ENCODE data around the gene PPM1H.
A peak's percentile ranks its signal among the peaks of the same experiment; 100 is the strongest.
"Not testable (repeated sequence)": the region's sequence is repeated elsewhere in the genome, so short reads cannot be mapped to it uniquely, and the experiment has no call there.

PPM1H gene

DNA sequence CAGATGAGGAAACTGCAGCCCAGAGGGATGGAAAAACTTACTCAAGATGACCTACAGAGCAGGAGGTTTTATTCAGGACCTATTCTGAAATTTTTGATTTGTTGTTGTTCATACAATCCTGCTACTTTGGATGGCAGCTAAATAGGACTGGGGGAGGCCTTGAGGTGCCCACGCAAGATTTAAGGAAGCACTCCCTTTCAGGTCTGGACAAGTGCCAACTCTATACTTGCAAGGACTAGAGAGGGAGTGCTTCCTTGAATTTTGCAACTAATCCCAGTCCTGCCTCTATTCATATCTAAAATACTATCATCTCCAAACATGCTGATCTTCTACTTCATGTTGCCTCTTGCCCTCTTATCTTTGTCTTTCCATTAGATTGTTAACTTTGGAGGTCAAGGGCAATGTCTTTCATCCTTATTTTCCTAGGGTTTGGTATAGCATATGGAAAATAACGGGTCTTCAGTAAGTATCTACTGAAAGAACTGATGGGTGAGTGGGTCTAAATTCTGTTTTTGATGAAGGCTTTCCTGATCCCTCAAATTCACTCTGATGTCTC, 28.6 kb upstream of the PPM1H start:
- no peak overlapping the region for H3K4me3 Mint-ChIP-seq
- no peaks in the 10 kb centered on the region for H3K27me3 Mint-ChIP-seq (ENCODE audit: low read depth)
- no peaks in the 10 kb centered on the region for H3K36me3 Mint-ChIP-seq (ENCODE audit: low read depth)
- H3K4me1 Mint-ChIP-seq (ENCODE audit: low read depth), result no peaks in the 10 kb centered on the region
- H3K27ac Mint-ChIP-seq, result no peak overlapping the region
- no peak for DNase-seq (ENCODE audit: low spot score)
- H3K9me3 Mint-ChIP-seq, result no peaks in the 10 kb centered on the region

DNA sequence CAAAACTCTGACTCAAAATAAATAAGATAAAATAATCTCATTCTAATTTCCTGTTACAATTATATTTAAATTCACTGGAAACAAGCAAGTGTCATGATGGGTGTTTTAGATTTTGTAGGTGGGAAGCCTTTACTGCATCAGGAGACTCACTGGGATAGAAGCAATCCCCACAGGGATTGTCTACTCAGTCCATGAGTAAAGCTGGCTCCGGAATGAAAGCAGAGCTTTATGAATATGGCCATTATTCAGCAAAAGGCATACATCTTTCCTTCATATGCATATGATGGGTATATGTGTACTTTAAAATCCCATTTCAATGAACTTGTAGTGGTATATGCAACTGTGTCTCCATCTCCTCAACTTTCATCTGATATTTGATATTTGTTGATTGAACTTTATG, 25.4 kb upstream of the PPM1H start:
- Mint-ChIP-seq H3K36me3 (ENCODE audit: low read depth) (no peaks in the 10 kb centered on the region), H3K27ac (no peak overlapping the region), H3K9me3 (no peaks in the 10 kb centered on the region), H3K4me1 (ENCODE audit: low read depth) (no peaks in the 10 kb centered on the region), H3K4me3 (no peak overlapping the region), H3K27me3 (ENCODE audit: low read depth) (no peaks in the 10 kb centered on the region)
- DNase-seq (ENCODE audit: low spot score), result no peak

- no peak overlapping the region for H3K27ac Mint-ChIP-seq
These were observed 24.8 kb upstream of the PPM1H start for GRCh38 chr12:62959745-62960144.

DNA sequence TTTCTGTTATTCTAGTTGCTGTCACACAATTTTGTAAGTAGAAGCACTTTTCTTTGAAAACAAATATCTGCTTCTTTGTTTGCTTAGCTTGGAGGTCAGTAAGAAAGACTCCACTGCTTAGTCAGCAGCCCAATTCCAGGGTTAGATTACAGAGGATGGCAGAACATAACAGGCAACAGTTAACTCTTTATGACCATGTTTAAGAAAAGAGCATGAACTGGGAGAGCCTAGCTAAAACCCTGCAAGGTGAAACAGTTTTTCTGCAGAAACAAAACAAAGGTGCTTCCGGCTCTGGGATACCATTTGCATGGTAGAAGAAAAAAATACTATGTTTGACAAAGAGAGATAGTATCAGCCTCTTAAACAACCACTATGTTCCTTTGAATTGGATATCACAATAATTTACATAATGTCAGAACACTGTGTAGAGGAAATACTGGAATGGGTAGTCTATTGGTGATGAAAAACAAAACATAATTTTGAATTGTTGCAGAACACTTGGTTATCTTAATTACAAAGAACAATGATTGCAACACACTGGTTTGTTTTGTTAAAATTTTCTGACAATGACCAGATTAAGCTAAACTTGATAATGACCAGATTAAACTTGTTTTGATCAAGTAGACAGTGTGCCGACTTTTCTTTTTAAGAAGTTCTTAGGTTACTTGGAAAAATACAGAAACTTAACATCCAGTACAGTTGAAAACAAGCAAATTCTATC, 22.4 kb upstream of the PPM1H start:
- H3K9me3 Mint-ChIP-seq, result no peaks in the 10 kb centered on the region
- H3K4me1 Mint-ChIP-seq (ENCODE audit: low read depth), result no peaks in the 10 kb centered on the region
- no peaks in the 10 kb centered on the region for H3K36me3 Mint-ChIP-seq (ENCODE audit: low read depth)
- H3K27ac Mint-ChIP-seq, result no peak overlapping the region
- H3K4me3 Mint-ChIP-seq, result no peak overlapping the region
- no peak for DNase-seq (ENCODE audit: low spot score)
- no peaks in the 10 kb centered on the region for H3K27me3 Mint-ChIP-seq (ENCODE audit: low read depth)

More at GRCh38 chr12:62959745-62960144, 24.8 kb upstream of the PPM1H start:
- Mint-ChIP-seq H3K36me3 (ENCODE audit: low read depth) (no peaks in the 10 kb centered on the region), H3K4me3 (no peak overlapping the region), H3K27me3 (ENCODE audit: low read depth) (no peaks in the 10 kb centered on the region), H3K4me1 (ENCODE audit: low read depth) (no peaks in the 10 kb centered on the region), H3K9me3 (no peaks in the 10 kb centered on the region)
- DNase-seq (ENCODE audit: low spot score), result no peak

GRCh38 chr12:62955678-62956077, 20.7 kb upstream of the PPM1H start:
- no peaks in the 10 kb centered on the region for H3K4me1 Mint-ChIP-seq (ENCODE audit: low read depth)
- no peak overlapping the region for H3K27ac Mint-ChIP-seq
- H3K9me3 Mint-ChIP-seq, result no peaks in the 10 kb centered on the region
- no peaks in the 10 kb centered on the region for H3K27me3 Mint-ChIP-seq (ENCODE audit: low read depth)
- H3K4me3 Mint-ChIP-seq, result no peak overlapping the region
- no peak for DNase-seq (ENCODE audit: low spot score)
- H3K36me3 Mint-ChIP-seq (ENCODE audit: low read depth), result no peaks in the 10 kb centered on the region

GRCh38 chr12:62950317-62950716, 15.4 kb upstream of the PPM1H start:
- Mint-ChIP-seq H3K27ac (no peak overlapping the region), H3K27me3 (ENCODE audit: low read depth) (no peaks in the 10 kb centered on the region), H3K9me3 (no peaks in the 10 kb centered on the region), H3K36me3 (ENCODE audit: low read depth) (no peaks in the 10 kb centered on the region), H3K4me1 (ENCODE audit: low read depth) (no peaks in the 10 kb centered on the region), H3K4me3 (no peak overlapping the region)
- DNase-seq (ENCODE audit: low spot score), result no peak

GRCh38 chr12:62948123-62948522, 13.2 kb upstream of the PPM1H start:
- no peaks in the 10 kb centered on the region for H3K36me3 Mint-ChIP-seq (ENCODE audit: low read depth)
- no peak for DNase-seq (ENCODE audit: low spot score)
- H3K27me3 Mint-ChIP-seq (ENCODE audit: low read depth), result peaks cover 6% of the 10 kb centered on the region
- H3K27ac Mint-ChIP-seq, result no peak overlapping the region
- H3K4me3 Mint-ChIP-seq, result no peak overlapping the region
- no peaks in the 10 kb centered on the region for H3K4me1 Mint-ChIP-seq (ENCODE audit: low read depth)
- H3K9me3 Mint-ChIP-seq, result no peaks in the 10 kb centered on the region

GRCh38 chr12:62947364-62947763, 12.4 kb upstream of the PPM1H start:
- peaks cover 6% of the 10 kb centered on the region for H3K27me3 Mint-ChIP-seq (ENCODE audit: low read depth)
- H3K27ac Mint-ChIP-seq, result no peak overlapping the region
- no peak for DNase-seq (ENCODE audit: low spot score)
- no peaks in the 10 kb centered on the region for H3K4me1 Mint-ChIP-seq (ENCODE audit: low read depth)
- H3K4me3 Mint-ChIP-seq, result no peak overlapping the region
- no peaks in the 10 kb centered on the region for H3K9me3 Mint-ChIP-seq
- no peaks in the 10 kb centered on the region for H3K36me3 Mint-ChIP-seq (ENCODE audit: low read depth)

DNA sequence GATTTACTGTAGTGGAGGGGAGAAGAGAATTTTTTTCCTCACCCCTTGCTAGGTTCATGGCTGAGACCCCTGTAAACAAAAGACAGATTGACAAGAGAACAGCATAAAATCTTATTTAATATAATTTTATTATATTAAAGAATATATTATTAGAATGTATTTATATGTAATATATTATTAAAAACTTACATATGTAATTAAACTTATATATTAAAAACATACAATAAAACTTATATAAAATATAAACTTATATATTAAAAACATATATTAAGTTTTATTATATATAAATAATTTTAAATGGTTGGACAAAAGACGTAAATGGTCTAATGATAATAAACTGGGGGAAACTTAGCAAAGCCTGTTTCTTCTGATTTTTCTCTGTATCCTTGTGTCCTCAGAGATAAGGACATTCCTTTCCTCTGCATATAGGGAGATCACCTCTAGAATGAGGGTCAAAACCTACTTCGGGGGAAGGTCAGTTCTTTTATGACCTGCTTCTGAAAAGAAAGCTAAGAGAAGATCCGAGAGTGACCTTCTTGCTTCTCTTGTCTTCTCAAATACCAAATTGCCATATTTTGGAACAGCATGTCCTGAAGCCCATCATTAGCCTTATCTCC, 8.9 kb upstream of the PPM1H start:
- H3K27ac Mint-ChIP-seq, result no peak overlapping the region
- no peak for DNase-seq (ENCODE audit: low spot score)
- no peaks in the 10 kb centered on the region for H3K4me1 Mint-ChIP-seq (ENCODE audit: low read depth)
- no peaks in the 10 kb centered on the region for H3K9me3 Mint-ChIP-seq
- H3K4me3 Mint-ChIP-seq, result no peak overlapping the region
- H3K27me3 Mint-ChIP-seq (ENCODE audit: low read depth), result peaks cover 9% of the 10 kb centered on the region
- no peaks in the 10 kb centered on the region for H3K36me3 Mint-ChIP-seq (ENCODE audit: low read depth)

- not testable (repeated sequence) for H3K27me3 Mint-ChIP-seq (ENCODE audit: low read depth); H3K4me1 Mint-ChIP-seq (ENCODE audit: low read depth); H3K9me3 Mint-ChIP-seq; H3K4me3 Mint-ChIP-seq; H3K36me3 Mint-ChIP-seq (ENCODE audit: low read depth); H3K27ac Mint-ChIP-seq; DNase-seq (ENCODE audit: low spot score)
These were observed 7.4 kb upstream of the PPM1H start for GRCh38 chr12:62942316-62942715.

GRCh38 chr12:62934239-62934798, 631 bp downstream of the PPM1H start:
- Mint-ChIP-seq H3K27ac (no peak overlapping the region), H3K4me3 (peak overlapping the region; percentile 90), H3K4me1 (ENCODE audit: low read depth) (peaks cover 7% of the 10 kb centered on the region), H3K9me3 (no peaks in the 10 kb centered on the region), H3K27me3 (ENCODE audit: low read depth) (peaks cover 55% of the 10 kb centered on the region), H3K36me3 (ENCODE audit: low read depth) (no peaks in the 10 kb centered on the region)
- peak; percentile 6 for DNase-seq (ENCODE audit: low spot score)

DNA sequence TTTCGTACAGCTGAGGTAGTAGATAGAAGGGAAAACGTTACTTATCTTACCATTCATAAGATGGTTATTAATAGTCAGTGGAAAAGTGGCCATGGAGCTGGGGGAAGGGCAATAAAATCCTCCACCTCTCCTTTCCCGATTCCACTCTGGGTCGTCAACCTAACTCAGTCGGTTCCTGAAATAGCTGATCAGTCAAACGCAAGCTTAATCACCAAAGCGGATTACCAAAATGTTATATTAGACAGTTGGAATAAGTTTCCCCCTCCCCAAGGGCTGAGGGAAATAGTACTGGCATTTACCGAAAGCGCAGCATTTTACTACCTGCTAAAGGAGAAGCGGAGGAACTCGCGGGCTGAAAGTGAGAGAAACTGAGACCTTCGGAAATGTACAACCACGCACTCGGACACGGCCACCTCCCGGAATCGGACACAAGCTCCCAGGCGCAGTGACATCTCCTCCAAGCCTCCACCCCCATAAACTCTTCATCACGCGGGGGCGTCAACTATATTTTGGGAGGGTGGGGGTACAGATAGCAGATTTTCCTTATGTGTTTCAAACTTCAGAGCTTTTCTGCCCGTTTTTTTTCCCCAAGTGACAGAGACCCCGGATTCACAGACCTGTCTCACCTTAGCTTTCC, 1.2 kb downstream of the PPM1H start:
- Mint-ChIP-seq H3K4me3 (peak overlapping the region; percentile 90), H3K27ac (no peak overlapping the region), H3K9me3 (no peaks in the 10 kb centered on the region), H3K36me3 (ENCODE audit: low read depth) (no peaks in the 10 kb centered on the region), H3K27me3 (ENCODE audit: low read depth) (peaks cover 59% of the 10 kb centered on the region), H3K4me1 (ENCODE audit: low read depth) (peaks cover 7% of the 10 kb centered on the region)
- no peak for DNase-seq (ENCODE audit: low spot score)

DNA sequence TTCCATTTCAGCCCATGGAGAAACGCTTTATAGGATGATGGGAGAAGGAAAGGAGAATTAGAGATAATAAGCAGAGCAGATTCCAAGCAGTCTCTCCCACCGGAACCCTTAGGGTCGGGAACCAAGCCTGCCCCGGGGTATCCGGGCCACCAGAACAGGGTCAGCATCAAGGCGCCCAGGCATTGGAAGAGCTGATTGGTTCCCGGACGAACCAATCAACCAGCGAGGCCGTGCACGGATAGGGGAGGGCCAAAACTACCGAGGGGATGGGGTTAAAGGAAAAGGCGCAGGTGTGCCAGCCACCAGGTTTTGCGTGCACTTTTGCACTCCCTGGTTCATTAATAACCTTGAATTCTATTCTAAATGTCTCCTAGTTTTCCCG, 1.7 kb downstream of the PPM1H start:
- H3K4me3 Mint-ChIP-seq, result peak overlapping the region; percentile 14
- peaks cover 7% of the 10 kb centered on the region for H3K4me1 Mint-ChIP-seq (ENCODE audit: low read depth)
- no peak overlapping the region for H3K27ac Mint-ChIP-seq
- no peak for DNase-seq (ENCODE audit: low spot score)
- H3K27me3 Mint-ChIP-seq (ENCODE audit: low read depth), result peaks cover 64% of the 10 kb centered on the region
- no peaks in the 10 kb centered on the region for H3K9me3 Mint-ChIP-seq
- H3K36me3 Mint-ChIP-seq (ENCODE audit: low read depth), result no peaks in the 10 kb centered on the region

GRCh38 chr12:62931477-62931876, 3.5 kb downstream of the PPM1H start:
- Mint-ChIP-seq H3K4me1 (ENCODE audit: low read depth) (peaks cover 7% of the 10 kb centered on the region), H3K36me3 (ENCODE audit: low read depth) (no peaks in the 10 kb centered on the region), H3K27me3 (ENCODE audit: low read depth) (peaks cover 65% of the 10 kb centered on the region), H3K9me3 (no peaks in the 10 kb centered on the region), H3K27ac (no peak overlapping the region), H3K4me3 (no peak overlapping the region)
- DNase-seq (ENCODE audit: low spot score), result no peak

Data from T-helper 2 cell treated with Interferon-gamma antibody and Interleukin-4, amounts not matched to agents 5 μg/mL and 100 μg/mL, for 36 hours (primary cell).